ENCODE data around the gene MAP1B.
"Not testable (repeated sequence)": the region's sequence is repeated elsewhere in the genome, so short reads cannot be mapped to it uniquely, and the experiment has no call there.

The MAP1B gene

GRCh38 chr5:72107131-72107900 is at the start of gene MAP1B:
Gene MAP1B (plus strand): TSS chr5:72107475. CDS start chr5:72107532, 57 bp downstream.
- DNase-seq: no peak

- DNase-seq: no peak
Observed at GRCh38 chr5:72057816-72058215, 49.5 kb upstream of the MAP1B start.

- no peak for DNase-seq
Observed at GRCh38 chr5:72063219-72063819, 44.0 kb upstream of the MAP1B start.

GRCh38 chr5:72064801-72065570 is 42.3 kb upstream of the MAP1B start:
- no peak for DNase-seq

GRCh38 chr5:72065751-72066255 is 41.5 kb upstream of the MAP1B start:
- no peak for DNase-seq

GRCh38 chr5:72066705-72067107 is 40.6 kb upstream of the MAP1B start:
- no peak for DNase-seq

GRCh38 chr5:72067682-72068470 is 39.4 kb upstream of the MAP1B start:
- no peak for DNase-seq

- no peak for DNase-seq
Observed at GRCh38 chr5:72070529-72070928, 36.7 kb upstream of the MAP1B start.

- no peak for DNase-seq
Observed at GRCh38 chr5:72071906-72072305, 35.4 kb upstream of the MAP1B start.

- no peak for DNase-seq
Observed at GRCh38 chr5:72074251-72074650, 33.0 kb upstream of the MAP1B start.

- DNase-seq: no peak
Observed at GRCh38 chr5:72075461-72075860, 31.8 kb upstream of the MAP1B start.

GRCh38 chr5:72076621-72077300 is 30.5 kb upstream of the MAP1B start:
- DNase-seq: no peak

- no peak for DNase-seq
Observed at GRCh38 chr5:72077390-72077789, 29.9 kb upstream of the MAP1B start.

GRCh38 chr5:72079288-72079687 is 28.0 kb upstream of the MAP1B start:
- DNase-seq: no peak

- DNase-seq: no peak
Observed at GRCh38 chr5:72082048-72082447, 25.2 kb upstream of the MAP1B start.

- no peak for DNase-seq
Observed at GRCh38 chr5:72084876-72085275, 22.4 kb upstream of the MAP1B start.

- no peak for DNase-seq
Observed at GRCh38 chr5:72085319-72085718, 22.0 kb upstream of the MAP1B start.

- DNase-seq: not testable (repeated sequence)
Observed at GRCh38 chr5:72089713-72090112, 17.6 kb upstream of the MAP1B start.

GRCh38 chr5:72092074-72092473 is 15.2 kb upstream of the MAP1B start:
- no peak for DNase-seq

- DNase-seq: no peak
Observed at GRCh38 chr5:72093217-72093616, 14.1 kb upstream of the MAP1B start.

- DNase-seq: no peak
Observed at GRCh38 chr5:72093824-72094223, 13.5 kb upstream of the MAP1B start.

- DNase-seq: no peak
Observed at GRCh38 chr5:72096602-72097188, 10.6 kb upstream of the MAP1B start.

Data from CD4-positive, alpha-beta T cell treated with Interferon alpha-2 for 1 hour (primary cell).